ENCODE measurements around the gene ASH1L.

ASH1L gene

DNA sequence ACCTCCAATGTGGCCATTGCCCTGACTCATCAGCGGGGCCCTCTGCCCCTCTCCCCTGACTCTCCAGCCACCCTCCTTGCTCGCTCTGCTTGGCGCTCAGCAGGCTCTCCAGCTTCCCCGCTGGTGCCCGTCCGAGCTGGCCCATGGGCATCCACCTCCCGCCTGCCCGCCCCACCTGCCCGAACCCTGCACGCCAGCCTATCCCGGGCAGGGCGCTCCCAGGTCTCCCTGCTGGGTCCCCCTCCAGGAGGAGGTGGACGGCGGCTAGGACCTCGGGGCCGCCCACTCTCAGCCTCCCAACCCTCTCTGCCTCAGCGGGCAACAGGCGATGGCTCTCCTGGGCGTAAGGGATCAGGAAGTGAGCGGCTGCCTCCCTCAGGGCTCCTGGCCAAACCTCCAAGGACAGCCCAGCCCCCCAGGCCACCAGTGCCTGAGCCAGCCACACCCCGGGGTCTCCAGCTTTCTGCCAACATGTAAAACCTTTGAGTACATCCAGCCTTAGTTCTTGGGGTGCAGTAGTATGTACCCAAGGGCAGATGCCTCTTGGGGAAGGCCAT, 274.5 kb downstream of the ASH1L start:
- Histone ChIP-seq H4K20me1 (no peaks in the 10 kb centered on the region), H3K27me3 (no peaks in the 10 kb centered on the region), H3K4me3 (no peak overlapping the region), H3K4me1 (no peaks in the 10 kb centered on the region), H3K4me2 (no peak overlapping the region), H3K27ac (no peak overlapping the region), H3K9ac (no peak overlapping the region), H3K9me3 (no peaks in the 10 kb centered on the region), H3K36me3 (peaks cover 4% of the 10 kb centered on the region; the same call in 1 of the 2 replicates)
- no peak for TF ChIP-seq Cebpa-rat (IDR thresholded peaks at IDR 0.05)

DNA sequence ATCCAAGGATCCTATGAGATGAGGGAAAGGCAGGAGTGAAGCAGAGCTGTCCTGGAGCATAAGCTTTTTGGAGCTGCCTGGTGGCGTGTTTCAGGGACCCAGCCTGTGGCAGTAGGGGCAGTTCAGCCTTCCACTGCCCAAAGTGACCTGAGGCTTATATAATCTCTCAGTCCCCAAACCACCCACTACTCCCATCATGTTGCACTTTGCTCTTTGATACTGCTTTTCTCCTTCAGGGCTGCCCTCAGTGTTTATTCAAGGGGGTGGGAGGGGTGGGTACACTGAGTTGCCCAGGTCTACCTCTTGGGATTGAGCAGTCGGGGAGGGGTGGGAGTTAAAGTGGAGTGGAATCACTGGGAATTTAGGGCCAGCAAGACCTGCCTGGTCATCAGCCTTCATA, 276.1 kb downstream of the ASH1L start:
- H3K4me1 ChIP-seq: no peaks in the 10 kb centered on the region
- no peak overlapping the region for H3K4me2 ChIP-seq
- TF ChIP-seq Cebpa-rat (IDR thresholded peaks at IDR 0.05): no peak
- H3K27ac ChIP-seq: no peak overlapping the region
- peaks cover 4% of the 10 kb centered on the region; the same call in 1 of the 2 replicates for H3K36me3 ChIP-seq
- no peak overlapping the region for H3K9ac ChIP-seq
- no peak overlapping the region for H3K4me3 ChIP-seq
- H4K20me1 ChIP-seq: no peaks in the 10 kb centered on the region
- H3K9me3 ChIP-seq: no peaks in the 10 kb centered on the region
- no peaks in the 10 kb centered on the region for H3K27me3 ChIP-seq

DNA sequence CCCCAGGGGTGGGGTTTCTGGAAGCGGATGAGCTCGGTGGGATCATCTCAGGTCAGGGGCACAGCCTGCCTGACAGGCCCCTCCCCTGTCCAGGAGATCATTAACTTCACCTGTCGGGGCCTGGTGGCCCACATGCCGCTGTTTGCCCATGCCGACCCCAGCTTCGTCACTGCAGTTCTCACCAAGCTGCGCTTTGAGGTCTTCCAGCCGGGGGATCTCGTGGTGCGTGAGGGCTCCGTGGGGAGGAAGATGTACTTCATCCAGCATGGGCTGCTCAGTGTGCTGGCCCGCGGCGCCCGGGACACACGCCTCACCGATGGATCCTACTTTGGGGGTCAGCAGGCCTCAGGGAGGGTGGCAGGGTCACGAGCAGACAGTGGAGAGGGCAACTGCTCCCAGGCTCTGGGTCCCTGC, 277.0 kb downstream of the ASH1L start:
- no peak for TF ChIP-seq Cebpa-rat (IDR thresholded peaks at IDR 0.05)
- Histone ChIP-seq H3K4me2 (no peak overlapping the region), H3K9ac (no peak overlapping the region), H3K27me3 (no peaks in the 10 kb centered on the region), H3K4me1 (no peaks in the 10 kb centered on the region), H3K4me3 (no peak overlapping the region), H3K9me3 (no peaks in the 10 kb centered on the region), H3K36me3 (peaks cover 4% of the 10 kb centered on the region; the same call in 1 of the 2 replicates), H4K20me1 (no peaks in the 10 kb centered on the region), H3K27ac (no peak overlapping the region)

Data from BLaER1 (cell line).